Measurements from ENCODE around the gene DPM1.

The DPM1 gene

GRCh38 chr20:50932016-50932485, 26.3 kb downstream of the DPM1 start:
- in situ Hi-C loops (cut with MboI; ENCODE audit: low sequenced_read_pairs) = no loop called here

DNA sequence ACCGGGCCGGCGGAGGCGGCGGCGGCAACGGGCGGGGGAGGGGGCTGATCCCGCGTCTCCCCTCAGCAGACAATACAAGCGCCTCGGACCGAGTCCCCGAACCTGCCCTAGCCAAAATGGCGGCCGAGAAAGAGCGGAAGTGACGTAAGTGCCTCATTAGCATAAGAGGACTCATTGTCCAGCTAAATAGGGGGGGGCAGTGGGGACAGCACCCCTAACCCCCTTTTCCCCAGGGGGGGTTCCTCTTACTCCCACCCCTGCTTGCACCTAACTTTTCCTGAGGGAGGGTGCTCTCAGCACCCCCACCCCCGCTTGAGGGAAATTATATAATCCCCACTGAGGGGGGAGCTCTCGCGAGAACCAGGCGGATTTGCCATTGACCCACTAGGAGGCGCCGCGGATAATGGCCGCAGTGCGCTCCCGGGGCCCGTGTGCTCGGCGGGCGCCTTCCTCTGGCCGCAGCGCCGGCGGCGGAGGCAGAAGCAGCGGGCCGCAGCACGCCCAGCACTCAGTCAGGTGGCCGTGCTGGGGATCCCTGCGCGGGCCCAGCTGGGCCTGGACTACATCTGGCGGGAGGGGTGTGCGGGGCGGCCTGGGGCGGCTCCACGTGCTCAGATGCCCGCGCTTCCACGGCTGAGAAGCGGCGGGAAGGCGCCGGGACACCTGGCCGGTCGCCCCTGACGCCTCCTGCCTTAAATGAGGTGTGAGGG, 26.9 kb downstream of the DPM1 start, which contains the start of gene ADNP:
TSS of gene ADNP (minus strand) at position 132 of the 710 bp plus-strand sequence. CDS start 27,441 bp downstream, outside the sequence.
- in situ Hi-C loops (cut with MboI; ENCODE audit: low sequenced_read_pairs) = no loop called here

DNA sequence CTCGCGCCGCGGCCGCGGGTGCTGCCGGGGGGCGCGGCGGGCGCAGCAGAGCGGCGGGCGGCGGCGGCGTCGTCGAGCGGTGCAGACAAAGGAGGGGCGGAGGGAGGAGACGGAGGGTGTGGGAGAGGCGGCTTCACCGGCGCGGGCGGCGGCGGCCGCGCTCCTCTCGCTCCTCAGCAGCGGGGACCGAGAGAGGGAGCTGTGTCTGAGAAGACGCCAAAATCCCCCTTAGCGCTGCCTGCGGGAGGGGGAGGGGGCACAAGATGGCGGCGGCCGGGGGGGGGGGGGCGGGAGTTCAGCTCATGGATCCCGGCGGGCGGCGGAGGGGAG, 27.4 kb downstream of the DPM1 start:
- in situ Hi-C loops (cut with MboI; ENCODE audit: low sequenced_read_pairs) = no loop called here

DNA sequence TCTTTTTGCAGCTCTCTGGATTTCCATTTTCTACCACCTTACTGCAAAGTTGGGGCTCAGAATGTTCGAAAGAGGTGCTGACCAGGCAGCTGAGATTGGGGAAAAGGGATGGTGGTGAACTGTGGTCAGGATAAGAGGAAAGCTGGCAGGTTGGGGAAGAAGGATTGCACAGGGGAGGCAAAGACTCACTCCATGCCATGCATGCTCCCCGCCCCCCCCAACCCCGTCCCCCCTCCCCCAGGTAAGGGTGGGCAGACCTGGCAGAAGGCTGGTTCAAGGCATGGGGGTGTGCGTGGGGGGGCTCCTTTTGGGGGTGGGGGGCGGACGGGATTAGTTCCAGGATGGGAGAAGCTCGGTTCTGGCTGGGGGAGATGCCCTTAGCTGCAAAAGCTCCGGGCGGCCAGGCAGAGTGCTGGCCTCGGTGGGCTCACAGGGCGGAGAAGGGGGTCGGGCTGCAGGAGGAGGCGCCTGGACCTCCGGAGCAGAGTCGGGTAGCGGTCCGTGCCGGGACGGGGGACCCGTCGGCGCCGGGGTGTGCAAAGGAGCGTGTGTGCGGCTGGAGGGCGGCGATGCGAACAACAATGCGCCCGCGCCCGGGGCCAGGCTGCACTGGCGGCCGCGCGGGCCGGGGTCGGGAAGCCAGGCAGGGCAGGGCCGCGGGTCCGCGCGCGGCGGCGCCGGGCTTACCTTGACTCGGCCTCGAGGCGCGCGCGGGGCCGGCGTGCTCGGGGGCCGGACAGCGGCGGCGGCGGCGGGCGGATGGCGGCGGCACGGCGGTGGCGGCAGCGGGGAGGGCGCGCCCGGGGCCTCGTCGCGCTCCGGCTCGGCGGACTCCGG, 28.0 kb downstream of the DPM1 start:
- in situ Hi-C loops (cut with MboI; ENCODE audit: low sequenced_read_pairs) = no loop called here

- in situ Hi-C loops (cut with MboI; ENCODE audit: low sequenced_read_pairs) = no loop called here
Measured at GRCh38 chr20:50929299-50930138, 28.8 kb downstream of the DPM1 start.

DNA sequence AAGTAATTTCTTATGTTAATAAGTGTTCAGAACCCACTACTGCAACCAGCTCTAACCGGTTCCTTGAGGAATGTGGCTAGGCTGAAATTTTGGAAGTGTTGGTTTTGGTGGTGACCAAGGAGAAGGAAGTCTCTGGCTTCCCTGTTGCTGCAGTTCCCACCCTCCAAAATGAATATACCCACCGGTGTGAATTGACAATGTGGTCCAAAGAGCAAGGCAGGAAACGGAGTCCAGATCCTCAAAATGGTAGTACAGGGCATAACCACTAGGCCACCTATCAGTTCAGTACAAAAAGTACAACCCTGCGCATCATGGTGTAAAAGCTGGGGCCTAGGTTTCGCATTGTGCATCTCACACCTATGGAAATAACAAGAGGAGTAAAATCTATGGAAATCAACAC, 29.9 kb downstream of the DPM1 start:
- in situ Hi-C loops (cut with MboI; ENCODE audit: low sequenced_read_pairs) = no loop called here

DNA sequence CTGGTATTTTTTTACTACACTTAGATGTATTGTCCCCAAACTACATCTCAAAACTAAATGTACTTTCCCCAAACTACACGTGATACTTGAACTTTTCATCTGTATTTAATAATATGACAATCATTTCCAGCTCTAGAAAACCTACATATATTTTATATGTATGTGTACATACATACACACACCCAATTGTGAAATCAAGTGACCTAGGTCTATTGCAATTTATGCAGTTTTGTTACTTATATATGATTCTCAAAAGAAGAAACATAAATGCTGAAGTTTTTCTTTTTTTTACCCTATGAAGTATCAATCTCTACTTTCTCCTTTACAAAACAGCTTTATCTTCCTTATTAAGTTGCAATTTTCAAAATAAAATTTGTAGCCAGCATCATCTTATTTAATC, 31.8 kb downstream of the DPM1 start:
- in situ Hi-C loops (cut with MboI; ENCODE audit: low sequenced_read_pairs) = no loop called here

GRCh38 chr20:50924261-50924920, 33.9 kb downstream of the DPM1 start:
- in situ Hi-C loops (cut with MboI; ENCODE audit: low sequenced_read_pairs) = no loop called here

DNA sequence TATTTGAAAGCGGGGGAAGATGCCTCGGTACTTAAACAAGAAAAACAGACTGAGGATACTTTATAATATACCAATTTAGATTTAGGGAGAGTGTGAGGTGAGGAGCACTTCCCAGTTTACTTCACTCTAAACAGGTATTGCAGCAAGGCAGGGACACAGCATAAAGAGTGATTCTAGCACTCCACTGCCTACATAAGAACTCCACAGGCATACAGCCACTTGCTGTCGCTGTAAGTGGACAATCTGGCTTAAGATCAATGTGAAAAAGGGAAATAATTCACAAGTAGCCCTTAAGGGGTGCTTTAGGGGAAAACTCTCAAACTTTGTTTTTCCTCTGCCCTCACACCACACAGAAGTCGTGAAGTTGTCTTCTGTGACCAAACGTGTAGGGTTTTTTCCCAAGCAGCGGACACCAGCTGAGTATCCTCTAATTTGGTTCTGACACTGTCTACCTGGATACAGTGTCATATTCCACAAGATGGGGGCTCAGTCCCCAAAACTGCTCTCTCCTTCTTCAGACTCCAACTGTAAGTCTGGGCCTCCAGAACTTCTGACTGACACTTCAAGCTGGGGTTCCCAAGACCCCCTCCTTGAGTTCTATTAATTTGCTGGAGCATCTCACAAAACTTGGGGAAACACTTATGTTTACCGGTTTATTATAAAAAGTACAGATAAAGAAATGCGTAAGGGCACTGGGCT, 36.4 kb downstream of the DPM1 start:
- in situ Hi-C loops (cut with MboI; ENCODE audit: low sequenced_read_pairs) = no loop called here

- in situ Hi-C loops (cut with MboI; ENCODE audit: low sequenced_read_pairs) = no loop called here
Measured at GRCh38 chr20:50920997-50921396, 37.3 kb downstream of the DPM1 start.

DNA sequence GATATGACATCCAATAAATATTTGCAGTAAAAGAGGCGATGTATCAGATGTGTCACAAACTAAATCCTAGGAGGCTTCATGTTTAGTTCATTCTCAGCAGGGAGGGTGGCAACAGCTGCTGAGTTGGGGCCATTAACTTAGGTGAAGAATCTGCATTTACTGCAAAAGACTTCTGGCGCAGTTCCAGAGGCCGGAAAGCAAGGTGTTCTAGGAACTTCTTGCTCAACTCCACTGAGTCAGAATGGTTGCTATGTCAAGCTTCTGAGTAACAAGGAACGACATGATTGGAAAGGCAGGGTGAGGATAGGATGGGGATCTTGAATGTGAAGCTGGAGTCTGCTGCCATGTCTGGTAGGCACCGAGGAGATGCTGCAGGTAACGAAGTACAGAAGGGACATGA, 38.8 kb downstream of the DPM1 start:
- in situ Hi-C loops (cut with MboI; ENCODE audit: low sequenced_read_pairs) = no loop called here

DNA sequence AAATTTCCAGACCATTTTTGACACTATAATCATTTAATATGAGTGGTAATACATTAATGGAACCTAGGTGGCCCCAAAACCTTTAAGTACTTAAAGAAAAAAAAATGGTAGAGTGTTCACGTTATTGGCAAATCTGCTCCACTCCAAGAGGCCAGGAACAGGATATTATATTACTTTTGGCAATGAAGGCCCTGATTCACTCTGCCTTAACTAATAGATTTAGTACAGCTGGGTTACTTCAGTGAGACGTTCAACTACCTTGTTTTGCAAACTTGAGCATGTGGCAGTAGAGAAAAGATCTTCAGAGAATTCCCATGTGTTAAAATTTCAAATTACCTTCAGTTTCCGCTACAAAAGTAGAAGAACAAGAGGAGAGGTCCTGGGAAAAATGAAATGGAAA, 39.9 kb downstream of the DPM1 start:
- in situ Hi-C loops (cut with MboI; ENCODE audit: low sequenced_read_pairs) = no loop called here

- in situ Hi-C loops (cut with MboI; ENCODE audit: low sequenced_read_pairs) = no loop called here
Measured at GRCh38 chr20:50916934-50917333, 41.4 kb downstream of the DPM1 start.

GRCh38 chr20:50916257-50916656, 42.1 kb downstream of the DPM1 start:
- in situ Hi-C loops (cut with MboI; ENCODE audit: low sequenced_read_pairs) = no loop called here

- in situ Hi-C loops (cut with MboI; ENCODE audit: low sequenced_read_pairs) = no loop called here
Measured at GRCh38 chr20:50915424-50915823, 42.9 kb downstream of the DPM1 start.

GRCh38 chr20:50913690-50914375, 44.5 kb downstream of the DPM1 start:
- in situ Hi-C loops (cut with MboI; ENCODE audit: low sequenced_read_pairs) = no loop called here

DNA sequence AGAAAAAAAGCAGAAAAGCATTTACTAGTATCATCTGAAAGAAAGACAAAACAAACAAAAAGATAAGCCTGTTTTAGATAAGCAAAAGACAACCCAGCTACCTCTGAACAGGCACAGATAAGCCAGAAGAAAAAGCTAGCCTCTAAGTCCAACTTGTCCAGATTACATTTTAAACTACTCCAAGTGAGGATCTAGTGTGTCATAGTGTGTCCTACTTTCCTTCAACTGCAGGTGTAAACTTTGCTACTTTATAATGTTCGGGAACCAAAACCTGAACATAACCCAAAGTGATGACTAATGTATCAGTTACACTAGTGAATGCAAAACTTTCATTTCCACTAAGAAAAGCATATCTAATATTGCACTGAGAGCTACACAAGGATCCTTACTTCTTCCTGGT, 46.6 kb downstream of the DPM1 start:
- in situ Hi-C loops (cut with MboI; ENCODE audit: low sequenced_read_pairs) = no loop called here

DNA sequence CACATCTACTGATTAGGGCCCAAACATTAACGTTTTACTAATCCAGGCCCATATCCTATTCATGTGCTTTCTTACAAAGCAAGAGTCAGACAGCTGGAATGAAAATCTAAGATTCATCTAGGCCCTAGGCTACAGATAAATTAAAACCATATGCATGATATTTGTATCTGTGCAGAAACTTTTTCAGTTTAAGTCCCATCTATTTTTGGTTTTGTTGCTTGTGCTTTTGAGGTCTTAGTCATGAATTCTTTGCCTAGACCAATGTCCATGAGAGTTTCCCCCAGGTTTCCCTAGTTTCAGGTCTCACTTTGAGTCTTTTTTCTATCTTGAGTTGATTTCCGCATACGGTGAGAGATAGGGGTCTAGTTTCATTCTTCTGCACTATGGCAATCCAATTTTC, 47.3 kb downstream of the DPM1 start:
- in situ Hi-C loops (cut with MboI; ENCODE audit: low sequenced_read_pairs) = no loop called here

DNA sequence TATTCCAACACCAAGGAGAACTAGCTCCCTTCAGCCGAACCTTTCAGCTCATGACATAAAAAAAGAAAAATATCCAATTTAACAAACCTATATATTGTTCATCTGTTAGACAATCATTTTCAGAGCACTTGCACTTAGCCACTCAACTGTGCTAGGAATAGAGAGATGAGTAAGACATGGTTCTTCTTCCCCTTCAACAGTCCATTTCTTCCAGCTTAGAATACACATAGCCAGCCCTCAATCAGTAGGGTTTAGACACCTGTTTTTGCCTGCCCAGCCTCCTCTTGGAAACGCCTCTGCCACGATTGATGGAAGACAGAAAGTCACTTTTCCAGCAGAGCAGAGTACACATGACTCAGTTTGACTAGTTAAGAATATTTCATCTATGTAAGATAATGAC, 48.9 kb downstream of the DPM1 start:
- in situ Hi-C loops (cut with MboI; ENCODE audit: low sequenced_read_pairs) = no loop called here

Data from HL-60/S4 treated with retinoic acid at 250 ng/mL for 4 days and 3 days (cell line).